H9 (cell line): ENCODE results near the gene TSPAN9. TPM values are rescaled to one million over a fixed set of nuclear protein-coding genes. Genes with fewer than 3 reads are reported as not detected.

Source experiments
- DNase-seq: peaks from one replicate; pipeline ENCODE4 v3.0.0-alpha.2; 2017
- H2AFZ ChIP-seq: one replicate; pipeline ENCODE4 v1.6.1; 2013; ENCODE audit warnings: mild to moderate bottlenecking, low read length, control low read depth, moderate library complexity
- H2AK5ac ChIP-seq: 2 replicates; pipeline ENCODE4 v1.6.1; 2013; ENCODE audit warnings: low read length, control low read depth, mixed read lengths; ENCODE audit not compliant: insufficient read length
- H2BK120ac ChIP-seq: one replicate; pipeline ENCODE4 v1.6.1; 2013; ENCODE audit warnings: low read depth, mild to moderate bottlenecking, low read length, control low read depth, inconsistent platforms; ENCODE audit not compliant: poor library complexity, severe bottlenecking
- H2BK12ac ChIP-seq: 2 replicates; pipeline ENCODE4 v1.6.1; 2013; ENCODE audit warnings: low read length, control low read depth, mixed read lengths, low read depth; ENCODE audit not compliant: insufficient read length
- H2BK15ac ChIP-seq: 2 replicates; pipeline ENCODE4 v1.6.1; 2013; ENCODE audit warnings: low read depth, low read length, control low read depth
- H2BK20ac ChIP-seq: one replicate; pipeline ENCODE4 v1.6.1; 2013; ENCODE audit warnings: low read depth, mild to moderate bottlenecking, low read length, control low read depth, inconsistent platforms; ENCODE audit not compliant: poor library complexity, severe bottlenecking
- H2BK5ac ChIP-seq: 2 replicates; pipeline ENCODE4 v1.6.1; 2013; ENCODE audit warnings: low read length, control low read depth, mixed read lengths; ENCODE audit not compliant: insufficient read length
- H3K14ac ChIP-seq: 2 replicates; pipeline ENCODE4 v1.6.1; 2013; ENCODE audit warnings: low read length, control low read depth; ENCODE audit not compliant: insufficient read depth
- H3K18ac ChIP-seq: 2 replicates; pipeline ENCODE4 v1.6.1; 2013; ENCODE audit warnings: low read depth, mild to moderate bottlenecking, mixed read lengths, low read length, control low read depth; ENCODE audit not compliant: insufficient read length
- H3K23ac ChIP-seq: 2 replicates; pipeline ENCODE4 v1.6.1; 2013; ENCODE audit warnings: low read length, control low read depth, mixed read lengths, low read depth; ENCODE audit not compliant: insufficient read length
- H3K23me2 ChIP-seq: 2 replicates; pipeline ENCODE4 v1.6.1; 2013; ENCODE audit warnings: low read depth, mild to moderate bottlenecking, mixed read lengths, low read length, control low read depth; ENCODE audit not compliant: insufficient read length, poor library complexity, severe bottlenecking
- H3K27ac ChIP-seq: 2 replicates; pipeline ENCODE4 v1.5.1; 2013; ENCODE audit warnings: low read length, control low read depth, mixed read lengths, low read depth; ENCODE audit not compliant: insufficient read length
- H3K27me3 ChIP-seq: 2 replicates; pipeline ENCODE4 v1.6.1; 2013; ENCODE audit warnings: low read length, control low read depth, inconsistent platforms; ENCODE audit not compliant: insufficient read depth
- H3K4ac ChIP-seq: 2 replicates; pipeline ENCODE4 v1.6.1; 2013; ENCODE audit warnings: low read depth, mild to moderate bottlenecking, control low read depth, inconsistent platforms, low read length, moderate library complexity
- H3K4me1 ChIP-seq: 2 replicates; pipeline ENCODE4 v1.6.1; 2013; ENCODE audit warnings: low read length, control low read depth, inconsistent platforms; ENCODE audit not compliant: insufficient read depth
- H3K4me2 ChIP-seq: 2 replicates; pipeline ENCODE4 v1.6.1; 2013; ENCODE audit warnings: low read length, control low read depth, mixed read lengths; ENCODE audit not compliant: insufficient read length, insufficient read depth
- H3K56ac ChIP-seq: 2 replicates; pipeline ENCODE4 v1.6.1; 2013; ENCODE audit warnings: low read depth, mild to moderate bottlenecking, mixed read lengths, low read length, control low read depth; ENCODE audit not compliant: insufficient read length
- H3K79me1 ChIP-seq: 2 replicates; pipeline ENCODE4 v1.6.1; 2013; ENCODE audit warnings: low read depth, mild to moderate bottlenecking, moderate library complexity, low read length, control low read depth, inconsistent platforms; ENCODE audit not compliant: insufficient read depth, poor library complexity, severe bottlenecking
- H3K79me2 ChIP-seq: 2 replicates; pipeline ENCODE4 v1.6.1; 2013; ENCODE audit warnings: low read length, control low read depth, inconsistent platforms; ENCODE audit not compliant: insufficient read depth
- H3K9ac ChIP-seq: 2 replicates; pipeline ENCODE4 v1.6.1; 2013; ENCODE audit warnings: low read length, control low read depth, mixed read lengths; ENCODE audit not compliant: insufficient read length; ENCODE audit errors: extremely low read depth
- H3K9me3 ChIP-seq: one replicate; pipeline ENCODE4 v1.6.1; 2013; ENCODE audit warnings: low read depth, low read length, inconsistent platforms; ENCODE audit not compliant: control insufficient read depth
- H3T11ph ChIP-seq: one replicate; pipeline ENCODE4 v1.6.1; 2013; ENCODE audit warnings: mild to moderate bottlenecking, low read length, control low read depth, inconsistent platforms
- H4K20me1 ChIP-seq: one replicate; pipeline ENCODE4 v1.6.1; 2013; ENCODE audit not compliant: control insufficient read depth, insufficient read length, insufficient read depth
- H4K5ac ChIP-seq: 2 replicates; pipeline ENCODE4 v1.6.1; 2013; ENCODE audit warnings: low read depth, mild to moderate bottlenecking, mixed read lengths, low read length, control low read depth; ENCODE audit not compliant: insufficient read length
- H4K8ac ChIP-seq: replicated peaks from 2 replicates; pipeline ENCODE4 v1.6.1; 2013; ENCODE audit warnings: low read length, control low read depth, mixed read lengths, low read depth; ENCODE audit not compliant: insufficient read length
- H4K91ac ChIP-seq: 2 replicates; pipeline ENCODE4 v1.6.1; 2013; ENCODE audit warnings: low read depth, mild to moderate bottlenecking, moderate library complexity, mixed read lengths, low read length, control low read depth; ENCODE audit not compliant: insufficient read length
- H3K27ac Mint-ChIP-seq, 3 experiments: 2 replicates in 2 of 3; 3 replicates in 1 of 3; pipeline ENCODE4 v1.8.0; 2020 to 2021; ENCODE audit warnings: mixed read lengths in 3 of 3, mild to moderate bottlenecking in 1 of 3, moderate library complexity in 1 of 3
- H3K27me3 Mint-ChIP-seq: 2 replicates; pipeline ENCODE4 v1.8.0; 2021; ENCODE audit warnings: low read depth, mild to moderate bottlenecking, moderate library complexity, mixed read lengths
- H3K36me3 Mint-ChIP-seq, 3 experiments: 2 replicates in 2 of 3; 3 replicates in 1 of 3; pipeline ENCODE4 v1.8.0; 2020 to 2021; ENCODE audit warnings: low read depth in 3 of 3, mixed read lengths in 3 of 3; ENCODE audit not compliant: insufficient read depth in 1 of 3
- H3K4me1 Mint-ChIP-seq, 2 experiments: 2 replicates each; pipeline ENCODE4 v1.8.0; 2020; ENCODE audit warnings: mixed read lengths in 2 of 2
- H3K4me3 Mint-ChIP-seq, 2 experiments: 2 replicates in 1 of 2; 3 replicates in 1 of 2; pipeline ENCODE4 v1.8.0; 2020 to 2021; ENCODE audit warnings: mild to moderate bottlenecking in 2 of 2, mixed read lengths in 2 of 2, moderate library complexity in 1 of 2
- H3K9me3 Mint-ChIP-seq, 2 experiments: 2 replicates in 1 of 2; 3 replicates in 1 of 2; pipeline ENCODE4 v1.8.0; 2020; ENCODE audit warnings: mild to moderate bottlenecking in 2 of 2, mixed read lengths in 2 of 2, moderate library complexity in 1 of 2
- WGBS: extraction: QIAGEN DNeasy Blood & Tissue Kit; methylation state at CpG from one replicate; pipeline ENCODE4 v1.1.7; 2013; ENCODE audit warnings: missing lambda C conversion rate, low lambda C conversion rate, mixed read lengths; ENCODE audit not compliant: insufficient read length; ENCODE audit errors: extremely low coverage; 5-methylcytosine and 5-hydroxymethylcytosine counted together
- total RNA-seq: library from RNA; stranded (reverse); gene quantifications from 2 replicates; pipeline ENCODE4 v1.2.1, GENCODE V29; 2021
- TF ChIP-seq, protein P1 (sequence below): fragments of 200-600 bp; sonication (generic); conservative IDR thresholded peaks from 3 replicates; pipeline ENCODE4 v1.8.0; 2021; ENCODE audit warnings: antibody characterized with exemption, mild to moderate bottlenecking

TSPAN9 gene
- total RNA-seq, 1 experiment from 2014 or later, result 19.0 TPM

DNA sequence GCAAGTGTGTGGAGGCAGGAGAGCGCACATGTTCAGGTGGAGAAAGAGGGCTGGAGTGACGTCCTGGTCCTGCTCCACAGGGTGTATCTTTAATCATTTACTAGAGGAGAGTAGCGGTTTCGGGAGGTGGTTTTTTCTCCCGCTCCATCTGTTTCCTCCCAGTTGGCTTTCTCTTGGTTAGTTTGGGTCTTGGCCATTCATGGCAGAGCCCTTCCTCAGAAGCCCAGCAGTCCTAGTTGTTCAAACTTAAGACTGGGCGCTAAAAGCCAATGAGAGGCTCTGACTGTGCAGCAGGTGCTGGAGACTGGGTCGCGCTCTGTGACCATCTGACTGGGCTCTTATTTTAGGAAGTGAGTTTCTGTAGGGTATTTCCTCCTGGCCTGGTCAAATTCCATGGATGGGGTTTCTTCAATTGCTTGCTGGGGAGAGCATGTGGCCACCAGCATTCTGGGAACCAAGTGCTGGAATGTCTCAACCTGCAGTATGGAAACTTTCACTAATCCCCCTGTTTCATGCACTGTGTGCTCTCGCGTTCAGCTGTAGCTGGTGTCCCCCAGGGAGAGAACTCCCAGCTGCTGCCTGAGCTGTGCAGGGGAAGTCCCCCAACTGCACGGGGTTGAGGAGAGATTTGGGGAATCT is 27.4 kb upstream of the TSPAN9 start:
- Histone ChIP-seq H2BK5ac (no peak overlapping the region), H4K20me1 (no peaks in the 10 kb centered on the region), H2BK15ac (no peak overlapping the region), H4K5ac (no peak overlapping the region), H3K4ac (no peak overlapping the region), H4K8ac (no peak overlapping the region), H3K56ac (no peak overlapping the region), H2AFZ (no peak overlapping the region), H2BK120ac (no peak overlapping the region), H3K14ac (no peak overlapping the region), H4K91ac (no peak overlapping the region), H3T11ph (no peak overlapping the region), H3K27ac (no peak overlapping the region), H3K79me1 (no peaks in the 10 kb centered on the region), H3K23me2 (no peaks in the 10 kb centered on the region), H3K9ac (no peak overlapping the region), H2BK12ac (no peak overlapping the region), H3K23ac (no peak overlapping the region), H3K79me2 (no peaks in the 10 kb centered on the region), H3K18ac (no peak overlapping the region), H3K27me3 (no peaks in the 10 kb centered on the region), H3K4me1 (no peaks in the 10 kb centered on the region; the same call in 1 of the 2 replicates), H3K4me2 (no peak overlapping the region), H2AK5ac (no peak overlapping the region), H3K9me3 (no peaks in the 10 kb centered on the region), H2BK20ac (no peak overlapping the region)
- no CpG with 5 or more reads among the region's 11 CpGs for WGBS
- Mint-ChIP-seq H3K9me3 (peaks cover 0 to 2% of the 10 kb centered on the region in 2 experiments; a peak in 1 of 5 replicates), H3K4me3 (no peak overlapping the region), H3K27me3 (peaks cover 25% of the 10 kb centered on the region), H3K27ac (no peak overlapping the region; a peak in 1 of 7 replicates), H3K4me1 (peaks cover 13 to 17% of the 10 kb centered on the region in 2 experiments), H3K36me3 (peaks cover 0 to 8% (median 0%) of the 10 kb centered on the region in 3 experiments; a peak in 1 of 7 replicates)
- no peak for DNase-seq
- TF ChIP-seq, protein P1, sequence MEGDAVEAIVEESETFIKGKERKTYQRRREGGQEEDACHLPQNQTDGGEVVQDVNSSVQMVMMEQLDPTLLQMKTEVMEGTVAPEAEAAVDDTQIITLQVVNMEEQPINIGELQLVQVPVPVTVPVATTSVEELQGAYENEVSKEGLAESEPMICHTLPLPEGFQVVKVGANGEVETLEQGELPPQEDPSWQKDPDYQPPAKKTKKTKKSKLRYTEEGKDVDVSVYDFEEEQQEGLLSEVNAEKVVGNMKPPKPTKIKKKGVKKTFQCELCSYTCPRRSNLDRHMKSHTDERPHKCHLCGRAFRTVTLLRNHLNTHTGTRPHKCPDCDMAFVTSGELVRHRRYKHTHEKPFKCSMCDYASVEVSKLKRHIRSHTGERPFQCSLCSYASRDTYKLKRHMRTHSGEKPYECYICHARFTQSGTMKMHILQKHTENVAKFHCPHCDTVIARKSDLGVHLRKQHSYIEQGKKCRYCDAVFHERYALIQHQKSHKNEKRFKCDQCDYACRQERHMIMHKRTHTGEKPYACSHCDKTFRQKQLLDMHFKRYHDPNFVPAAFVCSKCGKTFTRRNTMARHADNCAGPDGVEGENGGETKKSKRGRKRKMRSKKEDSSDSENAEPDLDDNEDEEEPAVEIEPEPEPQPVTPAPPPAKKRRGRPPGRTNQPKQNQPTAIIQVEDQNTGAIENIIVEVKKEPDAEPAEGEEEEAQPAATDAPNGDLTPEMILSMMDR, result no peak
